ENCODE results near the gene OR4N5. TPM values are rescaled to one million over a fixed set of nuclear protein-coding genes. Genes with fewer than 3 reads are reported as not detected.
"Not testable (repeated sequence)": the region's sequence is repeated elsewhere in the genome, so short reads cannot be mapped to it uniquely, and the experiment has no call there.

The OR4N5 gene, protein sequence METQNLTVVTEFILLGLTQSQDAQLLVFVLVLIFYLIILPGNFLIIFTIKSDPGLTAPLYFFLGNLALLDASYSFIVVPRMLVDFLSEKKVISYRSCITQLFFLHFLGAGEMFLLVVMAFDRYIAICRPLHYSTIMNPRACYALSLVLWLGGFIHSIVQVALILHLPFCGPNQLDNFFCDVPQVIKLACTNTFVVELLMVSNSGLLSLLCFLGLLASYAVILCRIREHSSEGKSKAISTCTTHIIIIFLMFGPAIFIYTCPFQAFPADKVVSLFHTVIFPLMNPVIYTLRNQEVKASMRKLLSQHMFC
- not detected in 2 replicates for polyA plus RNA-seq (2011; rRNA removed)
- polyA minus RNA-seq (2011; rRNA and poly(A)+ RNA removed): not detected in 2 replicates

DNA sequence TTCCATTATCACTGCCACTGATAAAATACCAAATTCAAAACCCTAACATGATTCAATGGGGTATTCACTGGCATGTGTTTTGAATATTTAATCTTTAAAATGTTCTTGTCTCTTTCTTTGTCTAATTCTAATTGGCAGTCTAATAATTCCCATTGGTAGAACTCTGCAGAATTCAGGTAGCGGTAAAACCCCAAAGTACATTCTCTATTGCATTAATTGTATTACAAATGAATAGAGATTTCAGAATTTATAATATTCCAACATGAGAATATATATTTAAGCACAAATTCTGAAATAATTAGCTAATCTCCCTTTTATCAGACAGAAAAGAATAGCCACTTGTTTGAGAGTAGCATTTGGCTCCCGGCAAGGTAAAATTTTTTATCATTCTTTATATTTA lies at the start of gene OR4N5:
Gene OR4N5, plus strand, starts transcription at position 301 of the 400 bp plus-strand sequence. CDS start 4,916 bp downstream, outside the sequence.
- Histone ChIP-seq H3K27me3 (ENCODE audit: control insufficient read depth, insufficient read depth, low read length) (no peaks in the 10 kb centered on the region), H3K4me3 (ENCODE audit: low read depth, low read length) (no peak within 1 kb of the TSS), H3K27ac (ENCODE audit: low read depth, low read length) (no peak within 1 kb of the TSS), H3K9me3 (ENCODE audit: control insufficient read depth, insufficient read depth, low read length) (peaks cover 6% of the 10 kb centered on the region; the same call in 1 of the 2 replicates)
- TF ChIP-seq, protein P1, sequence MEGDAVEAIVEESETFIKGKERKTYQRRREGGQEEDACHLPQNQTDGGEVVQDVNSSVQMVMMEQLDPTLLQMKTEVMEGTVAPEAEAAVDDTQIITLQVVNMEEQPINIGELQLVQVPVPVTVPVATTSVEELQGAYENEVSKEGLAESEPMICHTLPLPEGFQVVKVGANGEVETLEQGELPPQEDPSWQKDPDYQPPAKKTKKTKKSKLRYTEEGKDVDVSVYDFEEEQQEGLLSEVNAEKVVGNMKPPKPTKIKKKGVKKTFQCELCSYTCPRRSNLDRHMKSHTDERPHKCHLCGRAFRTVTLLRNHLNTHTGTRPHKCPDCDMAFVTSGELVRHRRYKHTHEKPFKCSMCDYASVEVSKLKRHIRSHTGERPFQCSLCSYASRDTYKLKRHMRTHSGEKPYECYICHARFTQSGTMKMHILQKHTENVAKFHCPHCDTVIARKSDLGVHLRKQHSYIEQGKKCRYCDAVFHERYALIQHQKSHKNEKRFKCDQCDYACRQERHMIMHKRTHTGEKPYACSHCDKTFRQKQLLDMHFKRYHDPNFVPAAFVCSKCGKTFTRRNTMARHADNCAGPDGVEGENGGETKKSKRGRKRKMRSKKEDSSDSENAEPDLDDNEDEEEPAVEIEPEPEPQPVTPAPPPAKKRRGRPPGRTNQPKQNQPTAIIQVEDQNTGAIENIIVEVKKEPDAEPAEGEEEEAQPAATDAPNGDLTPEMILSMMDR (IDR thresholded peaks at IDR 0.05; ENCODE audit: low read depth, low read length): no peak
- no peak for DNase-seq (ENCODE audit: low read depth, low spot score)
- CTCF ChIA-PET: no interaction called here
- POLR2A ChIA-PET: no interaction called here

GRCh38 chr14:20092050-20092449 lies 46.6 kb upstream of the OR4N5 start:
- CTCF ChIA-PET: no interaction called here
- TF ChIP-seq, protein P1 (IDR thresholded peaks at IDR 0.05; ENCODE audit: low read depth, low read length): no peak
- Histone ChIP-seq H3K9me3 (ENCODE audit: control insufficient read depth, insufficient read depth, low read length) (0 out of 2 replicates have a peak, but pooled peaks cover 4% of the 10 kb centered on the region), H3K4me3 (ENCODE audit: low read depth, low read length) (no peak overlapping the region), H3K27ac (ENCODE audit: low read depth, low read length) (no peak overlapping the region), H3K27me3 (ENCODE audit: control insufficient read depth, insufficient read depth, low read length) (no peaks in the 10 kb centered on the region)
- POLR2A ChIA-PET: no interaction called here
- DNase-seq (ENCODE audit: low read depth, low spot score): no peak

DNA sequence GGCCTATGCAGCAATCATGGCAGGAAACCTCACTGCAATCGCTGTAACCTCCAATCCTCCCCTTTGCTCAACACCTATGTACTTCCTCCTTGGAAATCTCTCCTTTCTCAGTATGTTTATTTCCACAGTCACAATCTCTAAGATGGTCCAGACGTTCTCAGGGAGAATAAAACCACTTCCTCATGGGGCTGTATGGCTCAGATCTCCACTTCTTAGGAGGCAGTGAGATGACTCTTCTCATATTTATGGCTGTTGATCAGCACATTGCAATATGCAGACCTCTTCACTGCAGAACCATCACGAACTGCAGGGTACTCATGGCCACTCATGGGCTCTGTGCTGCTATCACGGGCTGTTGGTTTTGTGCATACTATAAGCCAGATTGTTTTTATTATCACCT lies 45.2 kb upstream of the OR4N5 start:
- H3K4me3 ChIP-seq (ENCODE audit: low read depth, low read length): no peak overlapping the region
- CTCF ChIA-PET: no interaction called here
- POLR2A ChIA-PET: no interaction called here
- TF ChIP-seq, protein P1 (IDR thresholded peaks at IDR 0.05; ENCODE audit: low read depth, low read length): no peak
- H3K27me3 ChIP-seq (ENCODE audit: control insufficient read depth, insufficient read depth, low read length): no peaks in the 10 kb centered on the region
- no peak overlapping the region for H3K27ac ChIP-seq (ENCODE audit: low read depth, low read length)
- DNase-seq (ENCODE audit: low read depth, low spot score): no peak
- H3K9me3 ChIP-seq (ENCODE audit: control insufficient read depth, insufficient read depth, low read length): peaks cover 4% of the 10 kb centered on the region; the same call in 1 of the 2 replicates

DNA sequence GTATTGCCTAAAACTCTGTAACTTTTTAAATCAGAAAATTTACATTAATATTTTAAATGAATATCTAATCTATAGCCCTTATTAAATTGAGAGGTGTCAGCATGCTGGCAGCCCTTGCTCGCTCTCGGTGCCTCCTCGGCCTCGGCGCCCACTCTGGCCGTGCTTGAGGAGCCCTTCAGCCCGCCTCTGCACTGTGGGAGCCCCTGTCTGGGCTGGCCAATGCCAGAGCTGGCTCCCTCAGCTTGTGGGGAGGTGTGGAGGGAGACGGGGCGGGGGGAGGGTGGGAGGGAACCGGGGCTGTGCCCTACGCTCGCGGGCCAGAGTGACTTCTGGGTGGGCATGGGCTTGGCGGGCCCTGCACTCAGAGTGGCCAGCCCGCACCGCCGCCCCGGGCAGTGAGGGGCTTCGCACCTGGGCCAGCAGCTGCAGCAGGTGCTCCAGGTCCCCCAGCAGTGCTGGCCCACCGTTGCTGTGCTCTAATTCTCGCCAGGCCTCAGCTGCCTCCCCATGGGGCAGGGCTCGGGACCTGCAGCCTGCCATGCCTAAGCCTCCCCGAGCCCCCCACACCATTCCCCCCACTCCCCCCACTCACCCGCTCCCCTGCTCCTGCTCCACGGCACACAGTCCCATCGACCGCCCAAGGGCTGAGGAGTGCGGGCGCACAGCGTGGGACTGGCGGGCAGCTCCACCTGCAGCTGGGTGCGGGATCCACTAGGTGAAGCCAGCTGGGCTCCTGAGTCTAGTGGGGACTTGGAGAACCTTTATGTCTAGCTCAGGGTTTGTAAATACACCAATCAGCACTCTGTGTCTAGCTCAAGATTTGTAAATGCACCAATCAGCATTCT lies 39.5 kb upstream of the OR4N5 start:
- DNase-seq (ENCODE audit: low read depth, low spot score); H3K27ac ChIP-seq (ENCODE audit: low read depth, low read length); H3K4me3 ChIP-seq (ENCODE audit: low read depth, low read length); H3K27me3 ChIP-seq (ENCODE audit: control insufficient read depth, insufficient read depth, low read length); CTCF ChIA-PET; POLR2A ChIA-PET: not testable (repeated sequence)
- H3K9me3 ChIP-seq (ENCODE audit: control insufficient read depth, insufficient read depth, low read length): peaks cover 23% of the 10 kb centered on the region

- no peak for DNase-seq (ENCODE audit: low read depth, low spot score)
- H3K27me3 ChIP-seq (ENCODE audit: control insufficient read depth, insufficient read depth, low read length): no peaks in the 10 kb centered on the region
- H3K4me3 ChIP-seq (ENCODE audit: low read depth, low read length): no peak within 1 kb of the TSS
- no peak within 1 kb of the TSS for H3K27ac ChIP-seq (ENCODE audit: low read depth, low read length)
- TF ChIP-seq, protein P1 (IDR thresholded peaks at IDR 0.05; ENCODE audit: low read depth, low read length): no peak
- ChIA-PET CTCF (no interaction called here), POLR2A (no interaction called here)
- no peaks in the 10 kb centered on the region for H3K9me3 ChIP-seq (ENCODE audit: control insufficient read depth, insufficient read depth, low read length)
Measured at GRCh38 chr14:20110438-20110837, 28.2 kb upstream of the OR4N5 start, which contains the start of gene OR4K17. OR4K17 (plus strand) TSS chr14:20110739; CDS start chr14:20117500, 6,761 bp downstream.

Data from AG04450 (cell line).